LHCN-M2 (cell line): Measurements from ENCODE around the gene CIRBP. TPM values are rescaled to one million over a fixed set of nuclear protein-coding genes. Genes with fewer than 3 reads are reported as not detected.
"Not testable (repeated sequence)": the region's sequence is repeated elsewhere in the genome, so short reads cannot be mapped to it uniquely, and the experiment has no call there.

Source experiments
- DNase-seq: peaks from one replicate; pipeline ENCODE4 v3.0.0-alpha.2; 2012; ENCODE audit warnings: low read depth
- total RNA-seq: library from RNA; depleted of rRNA; stranded (reverse); fragments of >200 nt; gene quantifications from 2 replicates; pipeline ENCODE4 v1.2.3, GENCODE V29; 2014

CIRBP gene
- total RNA-seq, 1 experiment from 2014 or later, result 293 TPM

DNA sequence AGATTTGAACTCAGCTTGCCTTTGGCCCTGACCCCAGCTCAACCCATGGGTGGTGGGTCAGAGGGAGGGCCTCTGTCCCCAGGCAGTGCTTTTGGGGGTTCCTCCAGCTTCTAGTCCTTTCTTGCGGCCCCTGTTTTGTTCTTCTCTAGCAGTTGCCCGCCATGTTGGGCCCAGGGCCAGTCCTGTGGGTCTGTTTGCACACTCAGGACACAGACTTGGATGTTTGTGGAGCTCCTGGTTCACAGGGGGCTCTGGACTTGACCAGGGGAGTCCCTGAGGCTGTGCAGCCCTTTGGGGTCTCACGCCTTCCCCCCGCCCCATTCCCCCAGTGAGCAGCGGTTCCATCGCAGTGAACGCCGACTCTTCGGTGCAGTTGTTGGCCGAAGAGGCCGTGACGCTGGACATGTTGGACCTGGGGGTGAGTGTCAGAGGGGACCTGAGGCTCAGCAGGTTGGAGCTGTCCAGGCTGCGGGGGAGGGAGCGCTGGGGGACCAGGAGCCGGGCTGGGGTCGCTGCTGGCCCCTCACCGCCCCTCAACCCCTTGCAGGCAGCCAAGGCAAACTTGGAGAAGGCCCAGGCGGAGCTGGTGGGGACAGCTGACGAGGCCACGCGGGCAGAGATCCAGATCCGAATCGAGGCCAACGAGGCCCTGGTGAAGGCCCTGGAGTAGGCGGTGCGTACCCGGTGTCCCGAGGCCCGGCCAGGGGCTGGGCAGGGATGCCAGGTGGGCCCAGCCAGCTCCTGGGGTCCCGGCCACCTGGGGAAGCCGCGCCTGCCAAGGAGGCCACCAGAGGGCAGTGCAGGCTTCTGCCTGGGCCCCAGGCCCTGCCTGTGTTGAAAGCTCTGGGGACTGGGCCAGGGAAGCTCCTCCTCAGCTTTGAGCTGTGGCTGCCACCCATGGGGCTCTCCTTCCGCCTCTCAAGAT, 25.1 kb upstream of the CIRBP start:
- DNase-seq, result peak; percentile 76

DNA sequence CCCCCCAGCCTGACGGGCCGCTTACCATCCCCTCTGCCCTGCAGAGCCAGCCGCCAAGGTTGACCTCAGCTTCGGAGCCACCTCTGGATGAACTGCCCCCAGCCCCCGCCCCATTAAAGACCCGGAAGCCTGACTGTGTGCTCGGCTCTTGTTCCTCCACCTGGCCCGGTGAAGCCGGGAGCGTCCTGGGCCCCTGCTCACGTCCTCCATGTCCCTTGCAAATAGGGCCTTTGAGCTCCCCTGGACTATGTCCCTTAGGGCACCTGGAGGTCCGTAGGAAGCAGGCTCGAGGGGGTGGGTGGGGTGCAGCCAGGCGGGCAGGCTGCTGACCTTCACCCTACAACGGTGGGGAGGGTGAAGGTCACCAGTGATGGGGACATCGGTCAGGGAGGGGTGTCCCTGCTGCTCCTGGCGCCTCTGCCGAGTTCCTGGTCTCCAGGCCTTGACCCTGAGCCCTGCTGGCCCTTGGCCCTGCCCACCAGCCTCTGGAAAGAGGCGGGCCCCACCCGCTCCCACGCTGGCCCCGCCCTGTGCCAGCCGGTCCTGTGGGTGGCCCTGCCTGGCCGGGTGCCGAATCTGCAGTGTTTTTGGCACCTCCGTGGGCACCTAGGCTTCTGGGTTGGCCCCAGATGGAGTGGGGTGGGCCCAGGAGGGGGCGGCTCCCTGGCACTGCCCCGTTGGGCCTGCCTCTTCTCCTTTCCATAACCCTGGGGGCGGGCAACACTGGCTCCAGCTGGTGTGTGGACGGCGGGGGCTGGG, 24.3 kb upstream of the CIRBP start:
- peak; percentile 41 for DNase-seq

DNA sequence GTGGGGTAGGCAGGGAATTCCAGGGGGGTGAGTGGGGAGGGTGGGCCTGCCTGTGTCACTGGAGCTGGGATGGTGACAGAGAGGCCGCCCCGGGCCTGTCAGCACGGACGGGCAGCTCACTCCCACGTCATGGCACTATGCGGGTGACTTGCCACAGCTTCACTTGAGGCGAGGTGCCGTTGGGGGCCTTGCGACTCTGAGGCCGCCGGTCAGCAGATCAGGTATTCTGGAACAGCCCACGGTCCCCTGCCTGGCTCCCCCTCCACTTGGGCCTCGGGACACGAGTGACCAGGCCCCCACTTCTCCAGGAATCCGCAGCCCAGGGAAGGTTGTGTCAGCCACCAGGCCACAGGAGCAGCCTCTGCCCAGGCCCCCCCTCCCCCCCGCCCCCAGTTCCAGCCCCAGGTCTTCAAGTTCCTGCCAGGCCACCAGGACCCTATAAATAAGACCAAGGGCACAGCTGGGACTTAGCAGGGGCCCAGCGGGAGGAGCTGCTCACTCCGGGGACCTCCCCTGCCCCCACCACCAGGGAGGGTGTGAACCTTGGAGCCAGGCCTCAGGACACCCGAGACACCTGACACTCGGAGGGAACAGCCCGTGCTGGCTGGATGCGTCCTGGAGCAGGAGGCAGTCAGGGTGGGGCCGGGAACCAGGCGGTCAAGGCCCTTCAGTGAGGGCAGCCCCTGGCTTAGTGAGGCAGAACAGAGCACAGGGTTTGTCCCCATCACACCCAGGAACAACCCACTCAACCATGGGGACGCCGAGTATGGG, 23.5 kb upstream of the CIRBP start:
- DNase-seq, result no peak

- DNase-seq, result not testable (repeated sequence)
Measured at GRCh38 chr19:1246265-1247087, 22.7 kb upstream of the CIRBP start.

- DNase-seq, result no peak
Measured at GRCh38 chr19:1247748-1248138, 21.4 kb upstream of the CIRBP start.

DNA sequence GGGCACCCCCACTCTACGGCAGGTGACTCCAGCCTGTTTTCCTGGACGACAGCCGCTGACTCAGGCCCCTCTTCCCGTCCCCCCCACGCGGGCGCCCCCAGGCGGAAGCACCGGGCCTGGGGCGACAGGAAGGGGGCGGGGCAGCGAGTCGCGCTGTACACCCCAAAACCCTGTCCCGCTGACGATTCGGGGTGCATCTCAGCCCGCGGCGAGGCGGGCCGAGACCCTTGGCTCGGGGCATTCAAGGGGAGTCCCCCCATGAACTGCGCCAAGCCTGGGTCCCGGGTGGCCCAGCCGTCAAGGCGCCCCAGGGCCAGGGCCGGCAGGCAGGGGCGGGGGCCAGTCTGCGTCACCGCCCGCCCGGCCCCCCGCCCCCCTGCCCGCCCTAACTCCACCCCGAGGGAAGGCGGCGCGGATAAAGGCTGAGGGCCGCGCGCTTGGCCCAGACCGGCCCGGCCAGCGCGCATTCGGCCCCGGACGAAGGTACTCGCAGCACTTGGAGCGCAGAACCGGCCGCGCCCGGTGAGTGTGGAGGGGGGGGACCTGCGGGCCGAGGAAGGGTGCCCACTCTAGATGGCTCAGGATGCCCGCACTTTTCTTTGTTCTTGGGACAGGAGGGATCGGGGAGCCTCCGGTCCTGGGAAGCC, 20.9 kb upstream of the CIRBP start, which contains the start of gene MIDN:
Gene MIDN, plus strand, starts transcription at position 445 of the 647 bp plus-strand sequence. CDS start 1,714 bp downstream, outside the sequence.
- DNase-seq, result peak; percentile 91

- DNase-seq, result no peak
Measured at GRCh38 chr19:1248786-1249297, 20.3 kb upstream of the CIRBP start.

GRCh38 chr19:1249298-1249989, 19.7 kb upstream of the CIRBP start:
- DNase-seq, result peak; percentile 95

GRCh38 chr19:1249990-1250436, 19.1 kb upstream of the CIRBP start:
- no peak for DNase-seq

DNA sequence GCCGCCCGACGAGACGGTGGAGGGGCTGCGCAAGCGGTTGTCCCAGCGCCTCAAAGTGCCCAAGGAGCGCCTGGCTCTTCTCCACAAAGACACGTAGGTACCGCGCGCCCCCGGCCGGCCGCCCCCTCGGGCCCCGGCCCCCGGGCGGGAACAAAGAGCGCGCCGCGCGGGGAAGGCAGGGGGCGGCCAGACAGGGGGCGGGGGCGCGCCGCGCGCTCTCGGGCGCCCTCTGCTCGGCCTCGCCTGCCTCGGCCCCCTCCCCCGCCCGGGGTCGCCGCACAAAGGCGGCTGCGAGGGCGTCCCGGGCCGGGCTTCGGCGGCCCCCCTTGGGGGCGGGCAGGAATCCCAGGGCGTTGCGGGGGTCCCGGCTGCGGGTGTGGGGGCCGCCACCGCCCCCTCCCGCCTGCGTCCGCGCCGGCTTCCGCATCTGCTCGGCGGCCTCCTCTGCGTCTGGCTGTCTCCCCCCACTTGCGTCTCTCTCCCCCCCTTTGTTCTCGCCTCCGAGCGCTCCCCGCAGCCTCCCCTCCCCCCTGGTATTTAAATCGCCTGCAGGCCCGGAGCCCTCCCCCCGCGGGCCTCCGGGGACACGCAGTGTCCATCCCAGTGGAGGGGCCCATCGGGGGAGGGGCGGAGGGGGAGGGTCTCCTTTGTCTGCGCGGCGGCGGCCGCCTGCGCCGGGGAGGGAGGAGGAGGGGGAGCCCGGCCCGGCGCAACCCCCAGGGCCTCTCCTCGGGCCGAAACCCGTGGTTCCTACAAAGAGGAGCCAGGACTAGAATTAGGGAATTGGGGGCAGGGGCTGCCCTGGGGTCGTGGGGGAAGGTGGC, 18.5 kb upstream of the CIRBP start:
- DNase-seq, result peak; percentile 62

- DNase-seq, result peak; percentile 73
Measured at GRCh38 chr19:1251330-1252220, 17.6 kb upstream of the CIRBP start.

GRCh38 chr19:1252221-1252820, 16.8 kb upstream of the CIRBP start:
- peak; percentile 87 for DNase-seq

- DNase-seq, result peak; percentile 96
Measured at GRCh38 chr19:1252821-1253513, 16.2 kb upstream of the CIRBP start.

GRCh38 chr19:1253514-1254080, 15.5 kb upstream of the CIRBP start:
- DNase-seq, result no peak

- DNase-seq, result no peak
Measured at GRCh38 chr19:1254081-1254527, 15.0 kb upstream of the CIRBP start.
